G401 (cell line): ENCODE data around the gene ZNF345. TPM values are rescaled to one million over a fixed set of nuclear protein-coding genes. Genes with fewer than 3 reads are reported as not detected.

Experiments
- DNase-seq: peaks from one replicate; pipeline ENCODE4 v3.0.0-alpha.2; 2015; ENCODE audit warnings: low spot score
- in situ Hi-C: cut with HindIII; loops from 2 replicates; pipeline ENCODE4 v1.10.0; 2016; ENCODE audit warnings: low sequenced_read_pairs, mixed read lengths
- total RNA-seq: library from RNA; depleted of rRNA; stranded (reverse); fragments of >200 nt; shearing (Covaris generic); gene quantifications from 2 replicates; pipeline ENCODE4 v1.2.3, GENCODE V29; 2014; rRNA removed

Gene ZNF345
- total RNA-seq, 1 experiment from 2014 or later, result 1.8 TPM

GRCh38 chr19:36915992-36916830, 65.5 kb downstream of the ZNF345 start, which contains the start of the genes ZNF568 and ZNF829:
Gene ZNF568 (plus strand): TSS chr19:36916332. CDS start chr19:36922771, 6,439 bp downstream.
Gene ZNF829 (minus strand): TSS chr19:36916291. CDS start chr19:36915167, 1,124 bp downstream.
- in situ Hi-C loops, result no loop called here
- peak; percentile 91 for DNase-seq

- DNase-seq, result peak; percentile 27
- in situ Hi-C loops, result no loop called here
These were observed 66.3 kb downstream of the ZNF345 start for GRCh38 chr19:36916991-36917390.

GRCh38 chr19:36918090-36918489, 67.4 kb downstream of the ZNF345 start:
- no peak for DNase-seq
- in situ Hi-C loops, result no loop called here

Other genes with a start within 250 kb of the ZNF345 start
- gene ZNF382, start 245.6 kb upstream of the ZNF345 start, total RNA-seq, result 5.7 and 16.4 TPM in 2 replicates
- gene ZNF461, start 184.0 kb upstream of the ZNF345 start, total RNA-seq, result 0.62 and 8.3 TPM in 2 replicates
- gene ZNF567, start 163.3 kb upstream of the ZNF345 start, total RNA-seq, result 5.9 and 8.7 TPM in 2 replicates
- gene ZNF850, start 78.1 kb upstream of the ZNF345 start, total RNA-seq, result 2.6 and 3.8 TPM in 2 replicates
- 1.1 and 2.1 TPM in 2 replicates for gene ZNF790, start 12.5 kb upstream of the ZNF345 start, total RNA-seq
- gene ZNF829, start 65.4 kb downstream of the ZNF345 start, total RNA-seq, result not detected in 2 replicates
- gene ZNF568, start 65.5 kb downstream of the ZNF345 start, total RNA-seq, result 0.12 and 0.14 TPM in 2 replicates
- gene ZNF420, start 227.6 kb downstream of the ZNF345 start, total RNA-seq, result 8.7 and 19.3 TPM in 2 replicates